ENCODE results near the gene TCTN2. TPM values are rescaled to one million over a fixed set of nuclear protein-coding genes. Genes with fewer than 3 reads are reported as not detected.

The TCTN2 gene
- total RNA-seq, 4 donors from 2014 or later = 21.3 to 34.5 (median 27.1) TPM

DNA sequence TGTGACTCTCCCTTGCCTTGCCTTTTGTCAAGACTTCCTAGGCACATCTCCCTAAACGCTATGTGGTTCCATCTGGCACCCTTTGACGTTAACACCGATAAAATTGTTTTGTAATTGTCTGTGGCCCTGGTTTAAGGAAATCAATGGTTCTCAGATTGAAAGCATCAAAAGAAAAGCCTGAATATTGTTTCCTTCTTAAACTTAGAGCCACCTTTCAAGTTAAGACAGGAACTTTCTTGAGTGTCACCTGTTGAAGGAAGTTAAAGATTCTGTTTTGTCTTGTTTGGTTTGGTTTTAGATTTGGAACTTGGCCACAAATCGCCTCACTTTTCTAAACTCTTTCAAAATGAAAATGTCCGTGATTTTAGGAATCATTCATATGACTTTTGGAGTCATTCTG lies 76.4 kb downstream of the TCTN2 start:
- no peak for TF ChIP-seq POLR2A (IDR thresholded peaks at IDR 0.05)
- TF ChIP-seq, protein P1, sequence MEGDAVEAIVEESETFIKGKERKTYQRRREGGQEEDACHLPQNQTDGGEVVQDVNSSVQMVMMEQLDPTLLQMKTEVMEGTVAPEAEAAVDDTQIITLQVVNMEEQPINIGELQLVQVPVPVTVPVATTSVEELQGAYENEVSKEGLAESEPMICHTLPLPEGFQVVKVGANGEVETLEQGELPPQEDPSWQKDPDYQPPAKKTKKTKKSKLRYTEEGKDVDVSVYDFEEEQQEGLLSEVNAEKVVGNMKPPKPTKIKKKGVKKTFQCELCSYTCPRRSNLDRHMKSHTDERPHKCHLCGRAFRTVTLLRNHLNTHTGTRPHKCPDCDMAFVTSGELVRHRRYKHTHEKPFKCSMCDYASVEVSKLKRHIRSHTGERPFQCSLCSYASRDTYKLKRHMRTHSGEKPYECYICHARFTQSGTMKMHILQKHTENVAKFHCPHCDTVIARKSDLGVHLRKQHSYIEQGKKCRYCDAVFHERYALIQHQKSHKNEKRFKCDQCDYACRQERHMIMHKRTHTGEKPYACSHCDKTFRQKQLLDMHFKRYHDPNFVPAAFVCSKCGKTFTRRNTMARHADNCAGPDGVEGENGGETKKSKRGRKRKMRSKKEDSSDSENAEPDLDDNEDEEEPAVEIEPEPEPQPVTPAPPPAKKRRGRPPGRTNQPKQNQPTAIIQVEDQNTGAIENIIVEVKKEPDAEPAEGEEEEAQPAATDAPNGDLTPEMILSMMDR (IDR thresholded peaks at IDR 0.05) = no peak
- H3K9me3 ChIP-seq = no peaks in the 10 kb centered on the region
- no peak overlapping the region for H3K27ac ChIP-seq
- WGBS, 2 donors = 86 to 95% methylated on average over 5 of the region's 5 CpGs
- H3K27me3 ChIP-seq = no peaks in the 10 kb centered on the region
- no peak overlapping the region for H3K4me3 ChIP-seq (replicated peaks in 1 of 3)
- no peak for DNase-seq
- no peaks in the 10 kb centered on the region for H3K4me1 ChIP-seq
- H3K36me3 ChIP-seq = peaks cover 24 to 54% of the 10 kb centered on the region in 2 donors
- intact Hi-C loops (cut with DNase I) = no loop called here

DNA sequence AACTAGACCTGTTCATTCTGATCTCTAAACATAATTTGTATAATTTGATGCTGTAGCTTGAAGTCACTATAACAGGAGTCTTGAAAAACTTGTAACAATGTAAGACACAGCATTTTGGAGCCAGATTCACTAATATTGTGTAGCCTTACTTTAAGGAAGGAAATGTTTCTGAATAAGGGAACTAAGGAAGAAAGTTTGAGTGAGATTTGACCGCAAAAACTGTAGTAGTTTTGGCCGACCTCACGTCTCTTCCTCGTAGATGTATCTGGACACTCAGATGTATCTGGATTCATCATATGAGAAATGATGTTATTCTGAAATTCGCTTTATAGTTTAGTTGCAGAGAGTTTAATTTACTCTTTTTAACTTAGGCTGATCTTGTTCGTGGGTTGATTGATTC lies 77.2 kb downstream of the TCTN2 start:
- no peaks in the 10 kb centered on the region for H3K9me3 ChIP-seq
- no peak overlapping the region for H3K27ac ChIP-seq
- H3K4me1 ChIP-seq = no peaks in the 10 kb centered on the region
- no peak overlapping the region for H3K4me3 ChIP-seq (replicated peaks in 1 of 3)
- DNase-seq = no peak
- H3K36me3 ChIP-seq = peaks cover 22 to 53% of the 10 kb centered on the region in 2 donors
- WGBS, 2 donors = 87 to 89% methylated on average over 6 of the region's 6 CpGs
- TF ChIP-seq, protein P1 (IDR thresholded peaks at IDR 0.05) = no peak
- TF ChIP-seq POLR2A (IDR thresholded peaks at IDR 0.05) = no peak
- H3K27me3 ChIP-seq = no peaks in the 10 kb centered on the region
- intact Hi-C loops (cut with DNase I) = no loop called here

DNA sequence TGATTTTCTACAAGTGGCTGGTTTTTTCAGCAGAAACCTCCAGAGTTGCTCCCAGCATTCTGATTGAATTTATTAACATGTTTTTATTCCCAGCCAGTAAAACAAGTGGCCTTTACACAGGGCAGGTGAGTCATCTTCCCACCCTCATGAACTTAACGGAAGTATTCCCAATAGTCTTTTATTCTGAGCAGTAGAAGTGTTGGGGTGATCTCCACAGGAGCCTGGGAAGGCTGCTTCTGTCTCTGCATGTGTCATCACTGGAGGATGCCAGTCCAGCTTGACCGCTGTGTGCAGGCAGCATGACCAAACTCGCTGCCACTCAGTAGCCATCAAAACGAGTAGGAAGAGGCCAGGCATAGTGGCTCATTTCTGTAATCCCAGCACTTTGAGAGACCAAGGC lies 77.7 kb downstream of the TCTN2 start:
- no peaks in the 10 kb centered on the region for H3K27me3 ChIP-seq
- TF ChIP-seq, protein P1 (IDR thresholded peaks at IDR 0.05) = no peak
- no peak for TF ChIP-seq POLR2A (IDR thresholded peaks at IDR 0.05)
- H3K4me1 ChIP-seq = no peaks in the 10 kb centered on the region
- no peak overlapping the region for H3K4me3 ChIP-seq (replicated peaks in 1 of 3)
- intact Hi-C loops (cut with DNase I) = no loop called here
- DNase-seq = no peak
- H3K9me3 ChIP-seq = no peaks in the 10 kb centered on the region
- H3K36me3 ChIP-seq = peaks cover 22 to 52% of the 10 kb centered on the region in 2 donors
- 83 to 92% methylated on average over 3 to 4 of the region's 4 CpGs for WGBS, 2 donors
- H3K27ac ChIP-seq = no peak overlapping the region

DNA sequence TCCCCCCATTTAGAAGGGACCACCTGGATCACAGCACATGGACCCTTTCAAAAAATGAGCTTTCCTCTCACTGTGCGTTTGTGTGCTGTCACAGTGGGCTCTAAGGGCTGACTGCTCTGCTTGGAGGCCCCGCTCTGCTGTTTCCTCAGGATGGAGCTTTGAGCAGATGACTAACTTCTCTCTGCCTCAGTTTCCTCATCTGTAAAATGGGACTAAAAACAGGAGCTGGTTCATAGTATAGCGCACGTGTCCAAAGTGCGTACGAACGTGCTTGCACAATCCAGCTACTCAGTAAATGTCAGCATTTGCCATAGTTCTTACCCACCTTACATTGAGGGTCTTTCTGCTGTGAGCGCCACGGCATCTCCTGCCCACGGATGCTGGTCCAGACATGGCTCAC lies 78.4 kb downstream of the TCTN2 start:
- no peak overlapping the region for H3K27ac ChIP-seq
- intact Hi-C loops (cut with DNase I) = no loop called here
- peaks cover 25 to 49% of the 10 kb centered on the region in 2 donors for H3K36me3 ChIP-seq
- no peak for TF ChIP-seq POLR2A (IDR thresholded peaks at IDR 0.05)
- TF ChIP-seq, protein P1 (IDR thresholded peaks at IDR 0.05) = no peak
- no peaks in the 10 kb centered on the region for H3K9me3 ChIP-seq
- WGBS, 2 donors = 97 to 98% methylated on average over 9 to 10 of the region's 10 CpGs
- DNase-seq = no peak
- no peaks in the 10 kb centered on the region for H3K27me3 ChIP-seq
- no peak overlapping the region for H3K4me3 ChIP-seq (replicated peaks in 1 of 3)
- no peaks in the 10 kb centered on the region for H3K4me1 ChIP-seq

DNA sequence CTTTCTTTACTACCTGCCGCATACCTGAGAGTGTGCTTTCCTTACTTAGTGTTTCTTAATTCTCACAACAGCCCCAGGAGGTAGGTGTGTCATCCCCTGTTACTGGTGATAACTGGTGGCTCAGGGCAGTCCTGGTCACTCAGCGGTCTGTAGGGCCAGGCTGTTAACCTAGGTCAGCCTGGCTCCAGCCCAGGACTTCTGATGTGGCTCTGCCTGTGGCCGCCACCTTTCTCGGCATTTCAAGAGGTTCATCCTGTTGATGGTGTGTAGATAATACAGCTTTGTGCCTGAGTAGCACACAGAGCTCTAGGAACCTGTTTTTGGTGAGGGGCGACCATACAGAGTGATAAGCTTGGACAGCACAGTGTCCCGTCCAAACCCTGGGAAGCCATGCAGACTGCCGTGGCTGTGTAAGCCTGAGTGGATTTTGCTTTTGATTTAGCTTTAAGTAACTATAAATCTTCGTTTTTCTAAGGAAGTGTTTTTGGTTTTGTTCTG lies 79.3 kb downstream of the TCTN2 start:
- no peaks in the 10 kb centered on the region for H3K9me3 ChIP-seq
- intact Hi-C loops (cut with DNase I) = no loop called here
- no peak overlapping the region for H3K27ac ChIP-seq
- H3K36me3 ChIP-seq = peaks cover 26 to 50% of the 10 kb centered on the region in 2 donors
- TF ChIP-seq, protein P1 (IDR thresholded peaks at IDR 0.05) = no peak
- no peak for TF ChIP-seq POLR2A (IDR thresholded peaks at IDR 0.05)
- 90 to 93% methylated on average over 8 of the region's 8 CpGs for WGBS, 2 donors
- no peak overlapping the region for H3K4me3 ChIP-seq (replicated peaks in 1 of 3)
- H3K4me1 ChIP-seq = no peaks in the 10 kb centered on the region
- no peak for DNase-seq
- H3K27me3 ChIP-seq = no peaks in the 10 kb centered on the region

Measured in thyroid gland (tissue), 4 donors.